ENCODE measurements around the gene CDH10. TPM values are rescaled to one million over a fixed set of nuclear protein-coding genes. Genes with fewer than 3 reads are reported as not detected.

Gene CDH10
- total RNA-seq, 1 experiment from 2014 or later, result 0.31 TPM

DNA sequence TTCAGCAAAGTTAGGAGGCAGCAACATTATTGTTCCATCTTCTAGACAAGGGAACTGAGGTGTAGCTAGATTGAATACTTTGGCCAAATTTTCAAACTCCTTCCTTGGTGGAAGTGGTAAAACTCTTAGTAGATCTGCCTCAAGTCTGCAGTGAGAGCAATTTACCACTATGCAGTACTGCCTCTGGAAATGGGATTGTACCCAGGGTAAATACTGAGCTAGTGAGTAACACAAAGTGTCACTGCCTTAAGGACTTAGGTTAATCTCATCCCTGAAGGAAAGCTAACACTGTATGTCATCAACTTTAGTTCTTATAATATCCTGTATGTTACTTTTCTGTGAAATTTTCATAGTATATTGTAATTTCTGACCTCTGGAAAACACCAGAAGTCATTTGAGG, 13.9 kb downstream of the CDH10 start:
- DNase-seq, result no peak
- H3K56ac ChIP-seq (ENCODE audit: insufficient read length, low read depth, low read length), result no peak overlapping the region
- H2BK12ac ChIP-seq (ENCODE audit: insufficient read length, low read depth, low read length), result no peak overlapping the region
- no peak overlapping the region for H2BK20ac ChIP-seq (ENCODE audit: low read depth, low read length, poor library complexity, severe bottlenecking)
- Mint-ChIP-seq H3K27ac (no peak overlapping the region), H3K4me1 (peaks cover 5 to 7% of the 10 kb centered on the region in 2 experiments), H3K9me3 (no peaks in the 10 kb centered on the region), H3K4me3 (no peak overlapping the region), H3K27me3 (ENCODE audit: low read depth) (no peaks in the 10 kb centered on the region), H3K36me3 (ENCODE audit: insufficient read depth in 1 of 3, low read depth in 3 of 3) (peaks cover 0 to 1% (median 0%) of the 10 kb centered on the region in 3 experiments; a peak in 1 of 7 replicates)
- H3K14ac ChIP-seq (ENCODE audit: insufficient read depth, low read length), result no peak overlapping the region
- H3K79me2 ChIP-seq (ENCODE audit: insufficient read depth, low read length), result no peaks in the 10 kb centered on the region
- H3K23ac ChIP-seq (ENCODE audit: insufficient read length, low read depth, low read length), result no peak overlapping the region
- H3K79me1 ChIP-seq (ENCODE audit: insufficient read depth, low read depth, low read length, poor library complexity, severe bottlenecking), result no peaks in the 10 kb centered on the region
- no peak overlapping the region for H2AK5ac ChIP-seq (ENCODE audit: insufficient read length, low read length)
- no peaks in the 10 kb centered on the region for H3K27me3 ChIP-seq (ENCODE audit: insufficient read depth, low read length)
- no peak overlapping the region for H3K18ac ChIP-seq (ENCODE audit: insufficient read length, low read depth, low read length)
- H3K4me2 ChIP-seq (ENCODE audit: insufficient read depth, insufficient read length, low read length), result no peak overlapping the region
- peaks cover 3% of the 10 kb centered on the region; the same call in 1 of the 2 replicates for H3K4me1 ChIP-seq (ENCODE audit: insufficient read depth, low read length)
- H3K23me2 ChIP-seq (ENCODE audit: insufficient read length, low read depth, low read length, poor library complexity, severe bottlenecking), result no peaks in the 10 kb centered on the region
- no peak overlapping the region for H4K91ac ChIP-seq (ENCODE audit: insufficient read length, low read depth, low read length)
- H3K27ac ChIP-seq (ENCODE audit: insufficient read length, low read depth, low read length), result no peak overlapping the region
- no peak overlapping the region for H4K5ac ChIP-seq (ENCODE audit: insufficient read length, low read depth, low read length)
- no peak overlapping the region for H2AFZ ChIP-seq (ENCODE audit: low read length)
- no peak overlapping the region for H2BK5ac ChIP-seq (ENCODE audit: insufficient read length, low read length)
- H3K9me3 ChIP-seq (ENCODE audit: control insufficient read depth, low read depth, low read length), result no peaks in the 10 kb centered on the region
- no peak overlapping the region for H3K9ac ChIP-seq (ENCODE audit: extremely low read depth, insufficient read length, low read length)
- no peak overlapping the region for H4K8ac ChIP-seq (replicated peaks; ENCODE audit: insufficient read length, low read depth, low read length)
- TF ChIP-seq, protein P1, sequence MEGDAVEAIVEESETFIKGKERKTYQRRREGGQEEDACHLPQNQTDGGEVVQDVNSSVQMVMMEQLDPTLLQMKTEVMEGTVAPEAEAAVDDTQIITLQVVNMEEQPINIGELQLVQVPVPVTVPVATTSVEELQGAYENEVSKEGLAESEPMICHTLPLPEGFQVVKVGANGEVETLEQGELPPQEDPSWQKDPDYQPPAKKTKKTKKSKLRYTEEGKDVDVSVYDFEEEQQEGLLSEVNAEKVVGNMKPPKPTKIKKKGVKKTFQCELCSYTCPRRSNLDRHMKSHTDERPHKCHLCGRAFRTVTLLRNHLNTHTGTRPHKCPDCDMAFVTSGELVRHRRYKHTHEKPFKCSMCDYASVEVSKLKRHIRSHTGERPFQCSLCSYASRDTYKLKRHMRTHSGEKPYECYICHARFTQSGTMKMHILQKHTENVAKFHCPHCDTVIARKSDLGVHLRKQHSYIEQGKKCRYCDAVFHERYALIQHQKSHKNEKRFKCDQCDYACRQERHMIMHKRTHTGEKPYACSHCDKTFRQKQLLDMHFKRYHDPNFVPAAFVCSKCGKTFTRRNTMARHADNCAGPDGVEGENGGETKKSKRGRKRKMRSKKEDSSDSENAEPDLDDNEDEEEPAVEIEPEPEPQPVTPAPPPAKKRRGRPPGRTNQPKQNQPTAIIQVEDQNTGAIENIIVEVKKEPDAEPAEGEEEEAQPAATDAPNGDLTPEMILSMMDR (conservative IDR thresholded peaks at IDR 0.05), result no peak
- no peak overlapping the region for H3T11ph ChIP-seq (ENCODE audit: low read length)
- H3K4ac ChIP-seq (ENCODE audit: low read depth, low read length), result no peak overlapping the region
- no peaks in the 10 kb centered on the region for H4K20me1 ChIP-seq (ENCODE audit: control insufficient read depth, insufficient read depth, insufficient read length)
- H2BK120ac ChIP-seq (ENCODE audit: low read depth, low read length, poor library complexity, severe bottlenecking), result no peak overlapping the region
- no peak overlapping the region for H2BK15ac ChIP-seq (ENCODE audit: low read depth, low read length)

Data from H9 (cell line).